ENCODE data around the gene COQ6.

DNA sequence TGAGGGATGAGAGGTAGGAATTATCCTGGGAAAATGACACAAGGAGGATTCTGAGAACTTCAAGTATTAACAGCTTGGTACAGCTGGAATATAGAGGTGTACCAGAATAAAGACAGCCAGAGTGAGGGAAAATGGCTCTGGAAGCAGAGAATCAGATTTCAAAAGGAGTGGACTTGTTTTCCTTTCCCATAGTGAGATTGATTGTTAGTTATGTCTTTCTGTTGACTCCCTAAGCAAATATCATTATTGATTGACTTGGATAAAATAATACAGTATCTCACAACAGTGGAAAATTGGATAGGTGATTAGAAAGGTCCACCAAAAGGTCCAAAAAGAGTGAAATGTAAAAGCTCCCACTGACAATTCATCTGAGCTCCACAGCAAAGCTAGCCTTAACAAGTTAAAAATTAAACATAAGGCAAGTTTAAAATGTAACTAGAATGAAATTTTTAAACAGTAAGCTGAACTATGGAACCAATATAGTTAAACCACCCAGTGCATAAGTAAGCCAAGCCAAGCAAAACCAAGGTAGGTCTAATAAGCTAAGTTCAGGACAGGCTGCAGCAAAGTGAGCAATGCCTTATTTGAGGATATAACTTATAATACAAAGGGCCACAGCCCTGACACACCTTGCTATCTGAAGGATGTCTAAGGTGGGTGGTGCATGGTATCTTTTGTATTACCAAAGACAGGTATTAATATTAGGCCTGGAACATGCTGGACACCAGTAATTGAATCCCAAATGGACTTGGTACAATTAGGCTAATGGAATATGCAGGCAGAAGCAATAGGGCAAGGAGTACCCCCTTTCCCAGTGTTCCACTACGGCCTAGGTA lies 47.2 kb downstream of the COQ6 start:
- TF ChIP-seq, protein P1, sequence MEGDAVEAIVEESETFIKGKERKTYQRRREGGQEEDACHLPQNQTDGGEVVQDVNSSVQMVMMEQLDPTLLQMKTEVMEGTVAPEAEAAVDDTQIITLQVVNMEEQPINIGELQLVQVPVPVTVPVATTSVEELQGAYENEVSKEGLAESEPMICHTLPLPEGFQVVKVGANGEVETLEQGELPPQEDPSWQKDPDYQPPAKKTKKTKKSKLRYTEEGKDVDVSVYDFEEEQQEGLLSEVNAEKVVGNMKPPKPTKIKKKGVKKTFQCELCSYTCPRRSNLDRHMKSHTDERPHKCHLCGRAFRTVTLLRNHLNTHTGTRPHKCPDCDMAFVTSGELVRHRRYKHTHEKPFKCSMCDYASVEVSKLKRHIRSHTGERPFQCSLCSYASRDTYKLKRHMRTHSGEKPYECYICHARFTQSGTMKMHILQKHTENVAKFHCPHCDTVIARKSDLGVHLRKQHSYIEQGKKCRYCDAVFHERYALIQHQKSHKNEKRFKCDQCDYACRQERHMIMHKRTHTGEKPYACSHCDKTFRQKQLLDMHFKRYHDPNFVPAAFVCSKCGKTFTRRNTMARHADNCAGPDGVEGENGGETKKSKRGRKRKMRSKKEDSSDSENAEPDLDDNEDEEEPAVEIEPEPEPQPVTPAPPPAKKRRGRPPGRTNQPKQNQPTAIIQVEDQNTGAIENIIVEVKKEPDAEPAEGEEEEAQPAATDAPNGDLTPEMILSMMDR (IDR thresholded peaks at IDR 0.05): no peak
- no peak for TF ChIP-seq EZH2phosphoT487 (IDR thresholded peaks at IDR 0.05)
